Stimulated activated CD8-positive, alpha-beta memory T cell treated with anti-CD3 and anti-CD28 coated beads, Interleukin-15, amount 100 ng/mL, for 24 hours (primary cell): Measurements from ENCODE around the gene IFNA13.

ENCODE experiments used
- DNase-seq: peaks from one replicate; pipeline ENCODE4 v3.0.0-alpha.2; 2020; ENCODE audit warnings: low read depth

Gene IFNA13

GRCh38 chr9:21357479-21358460 is 10.1 kb downstream of the IFNA13 start:
- DNase-seq, result no peak

DNA sequence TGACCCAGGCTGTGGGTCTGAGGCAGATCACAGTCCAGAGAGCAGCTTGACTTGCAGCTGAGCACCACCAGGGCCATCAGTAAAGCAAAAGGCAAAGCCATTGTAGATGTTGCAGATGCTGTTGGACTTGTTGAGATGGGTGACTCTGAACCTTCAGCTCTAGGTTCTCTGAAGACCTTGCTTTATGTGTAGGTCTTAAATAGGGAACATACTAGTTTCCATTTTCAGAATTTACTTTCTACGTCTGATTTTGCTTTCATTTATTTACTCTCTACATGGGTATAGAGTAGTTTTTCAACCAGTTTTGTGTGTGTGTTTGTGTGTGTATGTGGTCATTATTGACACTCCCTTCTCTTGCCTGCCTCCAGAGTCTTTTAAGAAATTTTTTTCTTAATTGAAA is 17.1 kb downstream of the IFNA13 start, which contains the start of gene IFNA6:
TSS of gene IFNA6 (minus strand) at position 101 of the 400 bp plus-strand sequence. CDS start at position 101, 0 bp downstream.
- DNase-seq, result no peak

DNA sequence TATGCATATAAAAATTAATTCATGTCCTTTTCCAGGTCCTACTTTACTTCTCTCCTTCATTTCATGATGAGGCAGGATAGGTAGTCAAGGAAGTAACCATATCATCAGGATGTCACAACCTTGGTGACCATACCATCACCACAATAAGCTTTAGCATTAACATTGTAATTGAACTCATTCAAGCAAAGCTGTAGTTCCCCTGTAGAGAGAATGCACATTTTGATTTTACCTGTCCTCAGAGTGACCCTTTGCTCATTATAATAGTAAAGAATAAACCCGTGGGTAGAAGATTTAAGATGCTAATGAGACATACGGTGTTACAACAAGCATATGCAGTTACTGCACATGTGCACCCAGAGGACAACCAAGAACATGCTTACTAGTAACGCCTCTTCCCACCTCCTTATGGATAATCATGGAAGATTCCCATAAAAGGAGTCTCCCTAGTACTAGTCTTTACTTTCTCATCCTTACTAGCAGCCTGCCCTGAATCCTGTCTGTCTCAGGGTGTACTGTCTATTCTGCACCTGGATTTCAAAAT is 19.4 kb downstream of the IFNA13 start:
- DNase-seq, result no peak

DNA sequence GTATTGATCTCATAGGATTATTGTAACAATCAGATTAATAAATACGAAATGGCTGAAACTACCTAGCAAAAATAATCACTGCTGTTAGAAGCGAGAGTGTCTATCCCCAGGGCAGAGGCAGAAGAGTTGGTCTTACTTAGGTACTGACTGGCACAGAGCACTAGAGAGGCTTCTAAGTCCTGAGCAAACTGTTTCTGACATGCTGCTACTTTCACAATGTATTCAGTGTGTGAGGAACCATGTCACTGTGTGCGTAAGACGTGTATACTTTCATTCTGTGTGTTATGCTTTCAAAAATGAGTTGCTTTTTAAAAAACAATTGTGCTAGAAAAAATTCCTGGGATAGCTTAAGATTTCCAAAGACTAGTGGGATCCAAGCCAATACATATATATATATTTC is 27.1 kb downstream of the IFNA13 start:
- no peak for DNase-seq

DNA sequence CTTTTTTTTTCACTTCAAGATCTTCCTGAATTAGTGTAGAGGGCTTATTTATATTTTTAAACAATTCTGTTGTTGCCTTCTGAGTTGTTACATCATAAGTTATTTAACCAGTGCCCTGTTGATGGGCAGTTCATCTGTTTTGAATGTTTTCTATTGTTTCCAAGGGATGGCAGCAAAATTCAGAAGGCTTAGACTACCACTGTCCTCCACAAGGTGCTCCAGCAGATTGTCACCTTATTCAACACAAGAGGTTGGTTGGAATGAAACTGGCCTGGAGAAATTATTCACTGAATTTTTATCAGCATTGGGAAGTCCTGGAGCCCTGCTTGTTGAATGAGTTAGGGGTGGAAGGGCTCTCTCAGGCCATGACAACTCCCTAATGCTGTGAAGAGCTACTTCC is 31.4 kb downstream of the IFNA13 start:
- DNase-seq, result no peak

DNA sequence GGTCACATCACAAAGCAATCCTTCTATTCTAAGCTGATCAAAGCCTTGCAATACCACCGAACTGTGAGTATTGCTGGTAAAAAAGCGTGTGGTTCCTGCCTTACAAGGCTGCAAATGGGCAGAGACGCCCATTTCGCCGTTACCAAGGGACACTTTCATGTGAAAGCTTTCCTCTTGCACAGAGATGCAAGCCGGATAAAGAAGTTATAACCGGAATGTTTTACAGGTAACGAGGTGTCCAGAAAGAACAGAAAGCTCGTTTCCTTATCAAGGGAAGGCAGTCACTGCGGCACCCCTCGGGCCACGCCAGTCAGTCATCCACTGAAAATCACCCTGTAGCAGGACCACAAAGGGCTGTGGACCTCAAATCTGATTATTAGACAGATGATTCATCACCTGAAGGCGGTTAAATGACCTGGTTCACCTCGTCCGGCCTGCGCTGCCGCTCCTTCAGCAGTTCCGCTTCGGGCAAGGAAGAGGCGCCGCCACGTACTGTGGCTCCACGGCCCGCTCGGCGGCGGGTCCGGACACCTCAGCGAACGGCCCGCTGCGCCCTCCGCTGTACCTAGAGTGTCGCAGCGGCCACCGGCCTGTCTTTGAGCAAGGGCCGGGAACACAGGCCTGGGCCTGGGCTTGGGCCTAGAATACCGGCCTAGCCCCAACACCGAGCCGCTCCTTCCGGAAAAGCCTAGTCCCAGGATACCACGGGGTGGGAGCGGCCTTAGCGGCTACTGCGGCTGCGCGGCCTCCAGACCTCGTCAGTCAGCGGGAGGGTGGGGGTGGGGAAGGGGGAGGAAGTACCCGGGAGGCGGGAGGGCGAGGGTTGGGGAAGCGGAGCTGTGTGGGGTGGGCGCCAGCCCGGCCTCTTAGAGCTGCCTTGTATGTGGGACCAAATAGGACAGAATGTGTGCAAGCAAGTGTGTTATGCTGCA is 32.9 kb downstream of the IFNA13 start, which contains the start of gene KLHL9:
TSS of gene KLHL9 (minus strand) at position 704 of the 932 bp plus-strand sequence. CDS start at position 159, 545 bp downstream.
- peak; percentile 75 for DNase-seq

- DNase-seq, result no peak
Observed at GRCh38 chr9:21333226-21333625, 34.6 kb downstream of the IFNA13 start.

DNA sequence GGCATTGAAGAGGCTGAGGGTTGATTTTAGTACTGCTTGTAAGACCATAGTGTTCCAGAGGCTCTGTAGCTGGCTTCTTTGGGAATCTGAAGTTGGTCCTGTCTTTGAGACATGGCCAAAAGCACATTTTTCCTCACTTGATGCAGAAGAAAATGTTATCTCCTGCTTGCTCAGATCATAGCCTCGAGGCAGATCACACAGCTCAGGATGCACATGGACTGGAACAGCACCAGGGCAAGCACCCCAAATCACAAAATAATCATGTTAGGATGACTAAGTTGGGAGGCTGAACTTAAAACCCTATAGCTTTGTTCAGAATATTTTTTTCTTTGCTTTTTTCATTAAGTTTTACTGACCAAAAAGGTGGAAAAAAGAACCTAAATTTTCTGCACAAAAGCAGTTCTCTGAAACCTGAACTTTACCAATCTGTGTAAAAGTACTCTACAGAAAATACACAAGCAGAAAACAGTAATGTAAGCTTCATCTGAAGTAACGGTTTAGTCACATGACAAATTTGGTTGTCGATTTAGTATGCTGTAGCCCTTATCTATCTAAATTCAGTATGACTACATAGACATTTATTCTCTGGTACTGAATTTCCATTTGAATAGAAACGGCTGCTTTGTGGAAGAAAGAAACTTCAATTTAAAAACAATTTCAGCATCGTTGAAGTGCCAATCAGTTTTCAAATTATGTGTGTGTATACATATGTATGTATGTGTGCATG is 36.0 kb downstream of the IFNA13 start:
- no peak for DNase-seq

GRCh38 chr9:21326526-21327139 is 41.2 kb downstream of the IFNA13 start:
- DNase-seq, result no peak

DNA sequence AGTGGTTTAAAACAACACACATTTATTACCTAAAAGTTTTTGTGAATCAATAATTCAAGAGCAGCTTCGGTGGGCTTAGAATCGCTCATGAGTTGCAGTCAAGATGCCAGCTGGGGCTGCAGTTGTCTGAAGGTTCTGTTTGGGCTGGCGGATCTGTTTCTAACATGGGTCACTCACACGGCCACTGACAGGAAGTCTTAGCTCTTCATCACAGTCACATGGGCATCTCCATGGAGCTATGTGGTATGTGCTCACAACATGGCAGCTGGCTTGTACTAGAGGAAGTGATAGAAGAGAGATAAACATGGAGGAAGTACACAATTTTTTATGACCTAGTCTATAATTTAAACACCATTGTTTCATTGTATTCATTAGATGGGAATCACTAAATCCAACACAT is 43.8 kb downstream of the IFNA13 start:
- no peak for DNase-seq

- no peak for DNase-seq
Observed at GRCh38 chr9:21322911-21323461, 44.9 kb downstream of the IFNA13 start.

GRCh38 chr9:21320465-21320864 is 47.4 kb downstream of the IFNA13 start:
- no peak for DNase-seq

DNA sequence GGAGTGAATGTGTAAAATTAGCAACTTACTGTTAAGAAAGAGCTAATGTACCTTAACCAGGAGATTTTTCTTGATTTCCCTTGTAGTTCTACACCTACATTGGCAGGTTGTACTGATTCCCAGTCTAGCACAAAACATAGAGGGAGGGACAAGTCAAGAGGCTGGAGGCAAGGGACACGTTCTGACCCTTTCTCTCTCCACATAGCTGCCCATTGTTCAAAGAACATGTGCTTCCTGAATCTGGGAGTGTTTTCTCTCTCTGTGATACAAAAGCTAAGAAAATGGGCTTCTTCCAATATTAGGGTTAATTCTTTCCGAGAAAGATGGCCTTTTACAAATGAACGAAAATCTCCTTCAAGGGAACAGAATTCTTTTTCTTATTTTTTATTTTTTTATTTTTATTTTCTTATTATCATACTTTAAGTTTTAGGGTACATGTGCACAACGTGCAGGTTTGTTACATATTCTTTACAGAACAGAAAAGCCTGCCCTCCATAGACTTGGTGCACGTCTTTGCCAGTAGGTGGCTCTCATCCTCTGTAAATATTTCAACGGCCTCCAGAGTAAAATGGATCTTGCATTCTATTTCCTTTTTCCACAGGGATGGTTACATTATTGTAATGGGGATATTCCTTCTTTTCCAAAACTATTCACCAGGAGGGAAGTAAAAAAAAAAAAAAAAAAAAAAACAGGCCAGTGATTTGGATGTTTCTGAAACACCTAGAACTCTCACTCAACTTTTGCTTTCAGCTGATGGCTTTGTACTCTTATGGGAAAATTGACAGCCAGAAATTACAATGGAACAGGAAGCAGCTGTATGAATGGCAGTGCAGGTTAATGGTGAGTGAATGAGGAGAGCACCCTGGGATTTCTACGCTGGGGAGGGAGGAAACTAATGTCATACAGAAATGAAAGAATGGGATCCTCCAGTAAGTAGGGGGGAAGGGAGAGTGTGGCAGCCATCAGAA is 49.6 kb downstream of the IFNA13 start:
- DNase-seq, result no peak
